DOHH2 (cell line): Measurements from ENCODE around the gene PRG3.
A peak's percentile ranks its signal among the peaks of the same experiment; 100 is the strongest.

Experiments
- H3F3A ChIP-seq: fragments of 200-600 bp; sonication (generic), shearing (Covaris generic); 2 replicates; pipeline ENCODE4 v1.6.0; 2016; ENCODE audit warnings: antibody characterized with exemption, mild to moderate bottlenecking; ENCODE audit not compliant: control insufficient read depth, insufficient read depth
- H3K27ac ChIP-seq: fragments of 200-600 bp; sonication (generic); 2 replicates; pipeline ENCODE4 v1.5.1; 2014; ENCODE audit warnings: low read depth, mild to moderate bottlenecking, low read length, moderate library complexity
- H3K27me3 ChIP-seq: fragments of 200-600 bp; sonication (generic); 2 replicates; pipeline ENCODE4 v1.6.1; 2014; ENCODE audit warnings: mild to moderate bottlenecking, low read length, mixed read lengths; ENCODE audit not compliant: control insufficient read depth
- H3K36me3 ChIP-seq: fragments of 200-600 bp; sonication (generic); 2 replicates; pipeline ENCODE4 v1.6.1; 2014; ENCODE audit warnings: mild to moderate bottlenecking, low read length, moderate library complexity, mixed read lengths; ENCODE audit not compliant: control insufficient read depth
- H3K4me1 ChIP-seq: fragments of 200-600 bp; sonication (generic); 2 replicates; pipeline ENCODE4 v1.6.1; 2014; ENCODE audit warnings: mild to moderate bottlenecking, low read length, mixed read lengths; ENCODE audit not compliant: control insufficient read depth
- H3K4me2 ChIP-seq: fragments of 200-600 bp; sonication (generic); 2 replicates; pipeline ENCODE4 v1.6.0; 2014; ENCODE audit warnings: mild to moderate bottlenecking, low read length, moderate library complexity
- H3K4me3 ChIP-seq: fragments of 200-600 bp; sonication (generic); 2 replicates; pipeline ENCODE4 v1.5.1; 2014; ENCODE audit warnings: mild to moderate bottlenecking, low read length, mixed read lengths
- H3K79me2 ChIP-seq: fragments of 200-600 bp; sonication (generic); 2 replicates; pipeline ENCODE4 v1.6.1; 2014; ENCODE audit warnings: mild to moderate bottlenecking, low read length, mixed read lengths; ENCODE audit not compliant: control insufficient read depth
- H3K9me2 ChIP-seq: fragments of 200-600 bp; sonication (generic); replicated peaks from 2 replicates; pipeline ENCODE4 v1.6.1; 2014; ENCODE audit warnings: mild to moderate bottlenecking, low read length, mixed read lengths; ENCODE audit not compliant: control insufficient read depth
- H3K9me3 ChIP-seq: fragments of 200-600 bp; sonication (generic); 2 replicates; pipeline ENCODE4 v1.6.1; 2014; ENCODE audit warnings: antibody characterized with exemption, low read length, mixed read lengths; ENCODE audit not compliant: control insufficient read depth, insufficient read depth
- H4K20me1 ChIP-seq: fragments of 200-600 bp; sonication (generic); 2 replicates; pipeline ENCODE4 v1.6.0; 2014; ENCODE audit warnings: low read depth, mild to moderate bottlenecking, antibody characterized with exemption, low read length, moderate library complexity; ENCODE audit not compliant: control insufficient read depth, insufficient read depth
- EZH2phosphoT487 ChIP-seq: fragments of 200-600 bp; sonication (generic); IDR thresholded peaks from 2 replicates; pipeline ENCODE4 v1.6.1; 2017; ENCODE audit warnings: borderline replicate concordance, mild to moderate bottlenecking, antibody characterized with exemption, low read length, moderate library complexity, mixed read lengths
- TF ChIP-seq, protein P1 (sequence below): fragments of 200-600 bp; sonication (generic); IDR thresholded peaks from one replicate; pipeline ENCODE4 v1.5.1; 2014; ENCODE audit warnings: antibody characterized with exemption, mild to moderate bottlenecking, low read depth, low read length; ENCODE audit not compliant: poor library complexity, severe bottlenecking

Gene PRG3

DNA sequence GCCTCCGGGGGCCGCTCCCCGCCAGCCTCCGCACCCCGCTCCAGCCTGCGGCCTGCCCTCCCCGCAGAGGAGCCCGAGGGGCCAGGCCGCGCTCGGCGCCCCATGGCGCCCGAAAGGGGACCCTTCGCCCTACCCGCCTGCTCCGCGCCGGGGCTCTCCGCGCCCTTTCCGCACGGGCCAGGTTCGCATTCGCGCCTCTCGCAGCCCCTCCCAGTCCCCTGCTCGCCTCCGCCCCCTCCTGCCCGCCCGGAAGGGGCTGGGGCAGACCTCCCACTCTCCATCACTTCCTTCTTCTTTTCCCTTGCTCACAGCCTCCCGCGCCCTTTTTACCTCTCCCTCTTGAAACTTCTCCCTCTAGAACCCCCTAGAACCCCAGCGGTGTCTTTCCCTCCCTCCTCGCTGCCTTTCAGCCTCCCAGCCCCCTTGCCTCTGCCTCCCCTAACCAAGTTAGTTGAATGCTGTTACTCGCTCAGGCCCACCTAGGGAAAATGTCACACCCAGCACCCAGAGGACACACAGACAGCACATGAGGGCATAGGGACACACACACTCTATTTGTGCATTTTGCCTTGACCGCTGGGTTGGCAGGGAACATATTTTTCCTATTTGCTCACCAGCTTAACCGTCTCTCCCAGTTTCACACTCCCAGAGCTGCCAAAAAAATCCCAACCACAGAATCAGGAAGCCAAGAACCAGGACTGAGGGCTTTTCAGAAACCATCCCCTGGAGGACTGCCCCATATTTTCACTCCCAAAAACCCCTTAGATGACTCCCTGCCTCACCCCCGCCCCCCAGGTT lies 46.2 kb upstream of the PRG3 start, which contains the start of gene SLC43A3:
SLC43A3 (minus strand) TSS at position 193 of the 798 bp plus-strand sequence. CDS start 949 bp downstream, outside the sequence.
- peak within 1 kb of the TSS; percentile 81 for H3K4me3 ChIP-seq
- peak within 1 kb of the TSS; percentile 76 for H3K27ac ChIP-seq
- H3K27me3 ChIP-seq = no peaks in the 10 kb centered on the region
- H3K4me1 ChIP-seq = peaks cover 42% of the 10 kb centered on the region
- peaks cover 48% of the 10 kb centered on the region for H3K79me2 ChIP-seq
- TF ChIP-seq, protein P1, sequence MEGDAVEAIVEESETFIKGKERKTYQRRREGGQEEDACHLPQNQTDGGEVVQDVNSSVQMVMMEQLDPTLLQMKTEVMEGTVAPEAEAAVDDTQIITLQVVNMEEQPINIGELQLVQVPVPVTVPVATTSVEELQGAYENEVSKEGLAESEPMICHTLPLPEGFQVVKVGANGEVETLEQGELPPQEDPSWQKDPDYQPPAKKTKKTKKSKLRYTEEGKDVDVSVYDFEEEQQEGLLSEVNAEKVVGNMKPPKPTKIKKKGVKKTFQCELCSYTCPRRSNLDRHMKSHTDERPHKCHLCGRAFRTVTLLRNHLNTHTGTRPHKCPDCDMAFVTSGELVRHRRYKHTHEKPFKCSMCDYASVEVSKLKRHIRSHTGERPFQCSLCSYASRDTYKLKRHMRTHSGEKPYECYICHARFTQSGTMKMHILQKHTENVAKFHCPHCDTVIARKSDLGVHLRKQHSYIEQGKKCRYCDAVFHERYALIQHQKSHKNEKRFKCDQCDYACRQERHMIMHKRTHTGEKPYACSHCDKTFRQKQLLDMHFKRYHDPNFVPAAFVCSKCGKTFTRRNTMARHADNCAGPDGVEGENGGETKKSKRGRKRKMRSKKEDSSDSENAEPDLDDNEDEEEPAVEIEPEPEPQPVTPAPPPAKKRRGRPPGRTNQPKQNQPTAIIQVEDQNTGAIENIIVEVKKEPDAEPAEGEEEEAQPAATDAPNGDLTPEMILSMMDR = no peak
- no peak for TF ChIP-seq EZH2phosphoT487
- H4K20me1 ChIP-seq = peaks cover 10% of the 10 kb centered on the region
- H3K9me3 ChIP-seq = no peaks in the 10 kb centered on the region
- peaks cover 46% of the 10 kb centered on the region for H3K36me3 ChIP-seq
- H3K4me2 ChIP-seq = peak within 1 kb of the TSS; percentile 100
- H3F3A ChIP-seq = no peaks in the 10 kb centered on the region
- no peaks in the 10 kb centered on the region for H3K9me2 ChIP-seq

DNA sequence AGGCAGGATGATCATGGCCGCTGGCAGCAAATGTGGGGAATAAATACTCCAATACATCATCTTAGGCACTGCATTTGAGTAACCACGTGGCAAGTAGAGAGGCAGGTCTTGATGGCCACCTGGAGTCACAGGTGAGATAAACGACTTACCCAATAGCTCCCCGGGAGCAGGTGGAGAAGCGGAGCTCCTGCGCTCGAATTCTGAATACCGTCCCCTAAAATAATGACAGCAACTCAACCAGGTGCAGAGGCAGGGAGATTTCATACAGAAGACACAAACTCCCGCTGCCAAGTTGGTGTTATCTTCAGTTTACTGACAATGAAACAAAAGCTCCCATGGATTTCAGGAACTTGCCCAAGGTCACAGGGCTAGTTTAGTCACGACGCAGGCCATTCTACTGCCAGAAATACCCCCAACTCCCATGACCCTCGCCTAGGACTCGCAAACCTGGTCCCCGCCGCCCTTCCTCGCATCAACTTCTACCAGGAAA lies 45.5 kb upstream of the PRG3 start:
- Histone ChIP-seq H3K27me3 (no peaks in the 10 kb centered on the region), H3K9me3 (no peaks in the 10 kb centered on the region), H3K27ac (peak overlapping the region; percentile 76), H3K36me3 (peaks cover 53% of the 10 kb centered on the region), H3K4me2 (peak overlapping the region; percentile 100), H3K4me3 (peak overlapping the region; percentile 81), H3K9me2 (no peaks in the 10 kb centered on the region), H3K79me2 (peaks cover 54% of the 10 kb centered on the region), H3K4me1 (peaks cover 47% of the 10 kb centered on the region), H3F3A (no peaks in the 10 kb centered on the region), H4K20me1 (peaks cover 10% of the 10 kb centered on the region)
- TF ChIP-seq, protein P1 = no peak
- no peak for TF ChIP-seq EZH2phosphoT487

DNA sequence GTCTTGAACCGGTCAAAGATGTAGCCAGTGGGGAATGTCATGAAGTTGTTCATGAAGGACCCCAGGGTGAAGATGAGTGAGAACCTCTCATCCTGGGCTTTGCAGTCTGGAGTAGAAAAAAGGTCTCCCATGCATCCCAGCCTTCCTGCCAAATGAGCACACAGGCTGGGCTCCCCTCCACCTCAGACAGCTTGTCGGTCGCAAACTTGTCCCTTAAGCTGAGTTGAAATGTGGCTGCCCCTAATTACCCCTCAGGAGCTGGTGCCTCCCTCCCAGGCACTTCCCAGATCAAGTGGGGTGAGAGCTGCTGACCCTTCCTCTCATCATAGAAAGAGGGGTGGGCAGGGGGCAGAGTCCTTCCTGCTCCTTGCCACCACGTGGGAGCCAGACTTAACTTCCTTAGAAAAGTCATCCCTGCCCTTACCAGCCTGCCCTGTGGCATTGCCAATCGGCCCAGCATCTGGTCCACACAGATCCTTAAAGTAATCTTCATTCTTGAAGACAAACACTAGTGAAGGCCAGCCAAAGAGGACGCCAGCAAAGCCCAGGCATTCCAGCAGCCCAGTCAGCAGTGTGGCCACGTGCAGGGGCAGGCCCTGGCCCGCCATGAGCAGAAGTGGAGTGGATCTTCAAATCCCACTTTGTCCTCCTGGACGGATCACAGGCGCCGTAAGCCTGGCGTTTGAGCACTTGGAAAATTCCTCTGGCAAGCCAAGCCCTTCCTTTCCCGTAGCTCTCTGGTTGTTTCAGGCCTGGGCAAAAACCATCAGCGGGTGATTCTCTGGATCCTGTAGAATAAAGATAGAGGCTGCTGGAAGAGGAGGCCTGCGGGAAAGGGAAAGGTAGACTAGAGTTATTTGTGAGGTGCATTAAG lies 44.9 kb upstream of the PRG3 start:
- Histone ChIP-seq H3K4me1 (peaks cover 52% of the 10 kb centered on the region), H3K4me3 (peak overlapping the region; percentile 81), H3F3A (no peaks in the 10 kb centered on the region), H4K20me1 (peaks cover 10% of the 10 kb centered on the region), H3K27me3 (no peaks in the 10 kb centered on the region), H3K79me2 (peaks cover 61% of the 10 kb centered on the region), H3K36me3 (peaks cover 59% of the 10 kb centered on the region), H3K4me2 (peak overlapping the region; percentile 100), H3K9me2 (no peaks in the 10 kb centered on the region), H3K27ac (peak overlapping the region; percentile 76), H3K9me3 (no peaks in the 10 kb centered on the region)
- TF ChIP-seq, protein P1 = no peak
- TF ChIP-seq EZH2phosphoT487 = no peak
